GM23248 (cell line): Measurements from ENCODE around the gene MCU. TPM values are rescaled to one million over a fixed set of nuclear protein-coding genes. Genes with fewer than 3 reads are reported as not detected.
"Not testable (repeated sequence)": the region's sequence is repeated elsewhere in the genome, so short reads cannot be mapped to it uniquely, and the experiment has no call there.

Source experiments
- DNase-seq: peaks from one replicate; pipeline ENCODE4 v3.0.0-alpha.2; 2015
- H2AFZ ChIP-seq: fragments of 200-600 bp; sonication (generic); 2 replicates; pipeline ENCODE4 v1.6.1; 2016; ENCODE audit warnings: antibody characterized with exemption
- H3F3A ChIP-seq: fragments of 200-600 bp; sonication (generic); 2 replicates; pipeline ENCODE4 v1.6.1; 2016; ENCODE audit warnings: mild to moderate bottlenecking, antibody characterized with exemption, mixed run types; ENCODE audit not compliant: insufficient read depth
- H3K27ac ChIP-seq: fragments of 200-600 bp; sonication (generic); 2 replicates; pipeline ENCODE4 v1.5.1; 2016; ENCODE audit warnings: mild to moderate bottlenecking
- H3K27me3 ChIP-seq: fragments of 200-600 bp; sonication (generic); replicated peaks from 2 replicates; pipeline ENCODE4 v1.6.1; 2016; ENCODE audit warnings: mild to moderate bottlenecking; ENCODE audit not compliant: insufficient read depth
- H3K36me3 ChIP-seq: fragments of 200-600 bp; sonication (generic); 2 replicates; pipeline ENCODE4 v1.6.1; 2016; ENCODE audit warnings: low read depth, mild to moderate bottlenecking
- H3K4me1 ChIP-seq: fragments of 200-600 bp; sonication (generic); 2 replicates; pipeline ENCODE4 v1.6.1; 2016; ENCODE audit warnings: mild to moderate bottlenecking; ENCODE audit not compliant: insufficient read depth
- H3K4me2 ChIP-seq: fragments of 200-600 bp; sonication (generic); one replicate; pipeline ENCODE4 v1.6.1; 2016; ENCODE audit warnings: mild to moderate bottlenecking; ENCODE audit not compliant: unreplicated experiment
- H3K4me3 ChIP-seq: fragments of 200-600 bp; sonication (generic); 2 replicates; pipeline ENCODE4 v1.5.1; 2016; ENCODE audit warnings: mild to moderate bottlenecking
- H3K79me2 ChIP-seq: fragments of 200-600 bp; sonication (generic); 2 replicates; pipeline ENCODE4 v1.6.1; 2016; ENCODE audit warnings: mild to moderate bottlenecking; ENCODE audit not compliant: insufficient read depth
- H3K9ac ChIP-seq: fragments of 200-600 bp; sonication (generic); 2 replicates; pipeline ENCODE4 v1.6.1; 2016; ENCODE audit warnings: mild to moderate bottlenecking
- H3K9me2 ChIP-seq: fragments of 200-600 bp; sonication (generic); 2 replicates; pipeline ENCODE4 v1.6.1; 2016; ENCODE audit warnings: mixed run types, mild to moderate bottlenecking, moderate library complexity; ENCODE audit not compliant: insufficient read depth
- H3K9me3 ChIP-seq: fragments of 200-600 bp; sonication (generic); one replicate; pipeline ENCODE4 v1.6.1; 2017; ENCODE audit warnings: low read depth
- H4K20me1 ChIP-seq: fragments of 200-600 bp; sonication (generic); 2 replicates; pipeline ENCODE4 v1.6.0; 2016; ENCODE audit not compliant: insufficient read depth
- EZH2 ChIP-seq: fragments of 200-600 bp; sonication (generic); IDR thresholded peaks from 2 replicates; pipeline ENCODE4 v1.6.1; 2018; ENCODE audit warnings: antibody characterized with exemption, mild to moderate bottlenecking; ENCODE audit not compliant: insufficient read depth, poor library complexity, severe bottlenecking
- EZH2phosphoT487 ChIP-seq: fragments of 200-600 bp; sonication (generic); IDR thresholded peaks from 2 replicates; pipeline ENCODE4 v1.6.1; 2018; ENCODE audit warnings: antibody characterized with exemption, moderate library complexity, mild to moderate bottlenecking, low read depth; ENCODE audit not compliant: insufficient read depth
- WGBS, 2 experiments: methylation state at CpG; one replicate each; pipeline ENCODE4 v1.1.6; 2015 to 2017; ENCODE audit warnings: low lambda C conversion rate in 2 of 2, low coverage in 1 of 2; ENCODE audit errors: missing lambda C conversion rate in 2 of 2; 5-methylcytosine and 5-hydroxymethylcytosine counted together
- in situ Hi-C: fragments of 300-500 bp; cut with MboI; formaldehyde crosslinking; loops from 2 replicates; pipeline ENCODE4 v1.15.0; 2020
- polyA plus RNA-seq: library from polyadenylated mRNA; unstranded; fragments of >200 nt; fragmentation: Nextera tagmentation; extraction: Ambion mirVana; gene quantifications from 2 replicates; pipeline ENCODE4 v1.2.1, GENCODE V29; 2016
- total RNA-seq: library from RNA; depleted of rRNA; stranded (reverse); fragments of >200 nt; shearing (Covaris generic); gene quantifications from 2 replicates; pipeline ENCODE4 v1.2.3, GENCODE V29; 2014

Gene MCU
- total and polyA plus RNA-seq, 2 experiments from 2014 or later = 29.5 to 30.9 TPM

GRCh38 chr10:72733989-72734388, 42.0 kb downstream of the MCU start:
- H3K9me2 ChIP-seq = no peaks in the 10 kb centered on the region
- no peaks in the 10 kb centered on the region for H3K27me3 ChIP-seq
- peaks cover 72% of the 10 kb centered on the region for H3K79me2 ChIP-seq
- DNase-seq = no peak
- H3K36me3 ChIP-seq = no peaks in the 10 kb centered on the region
- 85 to 96% methylated on average over 1 of the region's 1 CpG for WGBS, 2 experiments
- H3K27ac ChIP-seq = no peak overlapping the region
- H3K4me1 ChIP-seq = peaks cover 20% of the 10 kb centered on the region
- no peak overlapping the region for H3K4me2 ChIP-seq
- in situ Hi-C loops = no loop called here
- H4K20me1 ChIP-seq = no peaks in the 10 kb centered on the region
- no peak for TF ChIP-seq EZH2phosphoT487
- no peak for TF ChIP-seq EZH2
- peaks cover 10% of the 10 kb centered on the region; the same call in 1 of the 2 replicates for H3F3A ChIP-seq
- H3K4me3 ChIP-seq = no peak overlapping the region
- H2AFZ ChIP-seq = no peak overlapping the region
- no peaks in the 10 kb centered on the region for H3K9me3 ChIP-seq
- no peak overlapping the region for H3K9ac ChIP-seq

GRCh38 chr10:72735288-72735936, 43.5 kb downstream of the MCU start:
- Histone ChIP-seq H3K9me2 (no peaks in the 10 kb centered on the region), H3K27ac (no peak overlapping the region), H3K9ac (no peak overlapping the region), H3K36me3 (no peaks in the 10 kb centered on the region), H3K79me2 (peaks cover 86% of the 10 kb centered on the region), H3K4me3 (no peak overlapping the region), H2AFZ (no peak overlapping the region), H3K27me3 (no peaks in the 10 kb centered on the region), H3K4me2 (no peak overlapping the region), H4K20me1 (no peaks in the 10 kb centered on the region), H3F3A (peaks cover 4% of the 10 kb centered on the region; the same call in 1 of the 2 replicates), H3K4me1 (peaks cover 18% of the 10 kb centered on the region), H3K9me3 (no peaks in the 10 kb centered on the region)
- DNase-seq = no peak
- 95 to 97% methylated on average over 1 of the region's 1 CpG for WGBS, 2 experiments
- in situ Hi-C loops = no loop called here
- TF ChIP-seq EZH2 (no peak), EZH2phosphoT487 (no peak)

GRCh38 chr10:72736176-72736827, 44.4 kb downstream of the MCU start:
- Histone ChIP-seq H3K27ac (peak overlapping the region; percentile 67), H4K20me1 (no peaks in the 10 kb centered on the region), H3K9ac (peak overlapping the region; percentile 52), H3K9me3 (no peaks in the 10 kb centered on the region), H3K4me2 (peak overlapping the region; percentile 50), H3F3A (no peaks in the 10 kb centered on the region), H3K79me2 (peaks cover 92% of the 10 kb centered on the region), H3K4me1 (peaks cover 13% of the 10 kb centered on the region; the same call in 1 of the 2 replicates), H2AFZ (no peak overlapping the region), H3K4me3 (no peak overlapping the region), H3K9me2 (no peaks in the 10 kb centered on the region), H3K27me3 (no peaks in the 10 kb centered on the region), H3K36me3 (no peaks in the 10 kb centered on the region)
- in situ Hi-C loops = no loop called here
- TF ChIP-seq EZH2phosphoT487 (no peak), EZH2 (no peak)
- peak; percentile 85 for DNase-seq
- WGBS, 2 experiments = 40 to 68% methylated on average over 1 of the region's 1 CpG

- Histone ChIP-seq H3K27ac (peak overlapping the region; percentile 67), H3K4me3 (no peak overlapping the region), H4K20me1 (no peaks in the 10 kb centered on the region), H3K4me1 (peaks cover 13% of the 10 kb centered on the region; the same call in 1 of the 2 replicates), H3K27me3 (no peaks in the 10 kb centered on the region), H3K9me3 (no peaks in the 10 kb centered on the region), H3F3A (no peaks in the 10 kb centered on the region), H3K79me2 (peaks cover 91% of the 10 kb centered on the region), H2AFZ (no peak overlapping the region), H3K9me2 (no peaks in the 10 kb centered on the region), H3K9ac (peak overlapping the region; percentile 52), H3K4me2 (peak overlapping the region; percentile 50), H3K36me3 (no peaks in the 10 kb centered on the region)
- in situ Hi-C loops = no loop called here
- no peak for DNase-seq
- WGBS, 2 experiments = 77 to 83% methylated on average over 4 of the region's 4 CpGs
- no peak for TF ChIP-seq EZH2
- no peak for TF ChIP-seq EZH2phosphoT487
Observed at GRCh38 chr10:72736828-72737220, 44.9 kb downstream of the MCU start.

DNA sequence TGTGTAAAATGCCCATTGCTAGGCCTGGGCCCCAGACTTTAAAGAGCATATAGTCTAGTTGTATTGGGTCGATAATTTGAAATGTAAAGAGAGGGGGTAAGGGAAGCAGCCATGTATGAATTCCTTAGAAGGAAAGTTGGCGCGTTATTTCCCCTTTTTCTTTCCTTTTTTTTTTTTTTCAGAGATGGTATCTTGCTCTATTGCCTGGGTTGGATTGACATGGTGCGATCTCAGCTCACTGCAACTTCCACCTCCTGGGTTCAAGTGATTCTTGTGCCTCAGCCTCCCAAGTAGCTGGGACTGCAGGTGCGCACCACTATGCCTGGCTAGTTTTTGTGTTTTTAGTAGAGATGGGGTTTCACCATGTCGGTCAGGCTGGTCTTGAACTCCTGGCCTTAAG, 45.4 kb downstream of the MCU start:
- H3K9me3 ChIP-seq, DNase-seq, H3K4me2 ChIP-seq, in situ Hi-C loops, H3K9ac ChIP-seq, H3F3A ChIP-seq, H3K9me2 ChIP-seq, H3K36me3 ChIP-seq, H4K20me1 ChIP-seq, H3K4me3 ChIP-seq, H3K27me3 ChIP-seq, H2AFZ ChIP-seq: not testable (repeated sequence)
- Histone ChIP-seq H3K79me2 (peaks cover 90% of the 10 kb centered on the region), H3K4me1 (peaks cover 13% of the 10 kb centered on the region; the same call in 1 of the 2 replicates), H3K27ac (peak overlapping the region; percentile 67)
- 95 to 98% methylated on average over 6 of the region's 6 CpGs for WGBS, 2 experiments
